ENCODE data around the gene EFHD2.
"Not testable (repeated sequence)": the region's sequence is repeated elsewhere in the genome, so short reads cannot be mapped to it uniquely, and the experiment has no call there.

EFHD2 gene

GRCh38 chr1:15433471-15433870 lies 23.8 kb downstream of the EFHD2 start:
- no peak for DNase-seq

GRCh38 chr1:15434739-15435138 lies 25.1 kb downstream of the EFHD2 start:
- DNase-seq = not testable (repeated sequence)

GRCh38 chr1:15435239-15436077 lies 25.8 kb downstream of the EFHD2 start:
- no peak for DNase-seq

- DNase-seq = no peak
Measured at GRCh38 chr1:15436881-15437442, 27.3 kb downstream of the EFHD2 start.

GRCh38 chr1:15439325-15439724 lies 29.6 kb downstream of the EFHD2 start:
- no peak for DNase-seq

GRCh38 chr1:15440357-15440756 lies 30.7 kb downstream of the EFHD2 start:
- no peak for DNase-seq

GRCh38 chr1:15441247-15441646 lies 31.6 kb downstream of the EFHD2 start:
- no peak for DNase-seq

- no peak for DNase-seq
Measured at GRCh38 chr1:15442119-15442518, 32.4 kb downstream of the EFHD2 start.

- DNase-seq = no peak
Measured at GRCh38 chr1:15442759-15443158, 33.1 kb downstream of the EFHD2 start.

- DNase-seq = no peak
Measured at GRCh38 chr1:15443281-15443680, 33.6 kb downstream of the EFHD2 start.

GRCh38 chr1:15444468-15445389 lies 35.0 kb downstream of the EFHD2 start:
- no peak for DNase-seq

- DNase-seq = no peak
Measured at GRCh38 chr1:15445390-15446122, 35.9 kb downstream of the EFHD2 start.

- DNase-seq = no peak
Measured at GRCh38 chr1:15446212-15446611, 36.5 kb downstream of the EFHD2 start.

- no peak for DNase-seq
Measured at GRCh38 chr1:15448877-15449462, 39.3 kb downstream of the EFHD2 start.

GRCh38 chr1:15449567-15449966 lies 39.9 kb downstream of the EFHD2 start:
- no peak for DNase-seq

- DNase-seq = no peak
Measured at GRCh38 chr1:15451014-15451722, 41.5 kb downstream of the EFHD2 start.

GRCh38 chr1:15452216-15452615 lies 42.5 kb downstream of the EFHD2 start:
- no peak for DNase-seq

GRCh38 chr1:15452866-15453571 lies 43.3 kb downstream of the EFHD2 start:
- no peak for DNase-seq

GRCh38 chr1:15453734-15454133 lies 44.0 kb downstream of the EFHD2 start:
- DNase-seq = no peak

- no peak for DNase-seq
Measured at GRCh38 chr1:15454256-15454655, 44.6 kb downstream of the EFHD2 start.

GRCh38 chr1:15455522-15455921 lies 45.8 kb downstream of the EFHD2 start:
- DNase-seq = no peak

Data from COR-L47 (cell line).